Measurements from ENCODE around the gene PDSS2. TPM values are rescaled to one million over a fixed set of nuclear protein-coding genes. Genes with fewer than 3 reads are reported as not detected.

PDSS2 gene
- total and polyA plus RNA-seq, 2 donors (not counting 1 experiment from before 2014, with no cell fraction given), result 16.9 to 17.0 TPM

DNA sequence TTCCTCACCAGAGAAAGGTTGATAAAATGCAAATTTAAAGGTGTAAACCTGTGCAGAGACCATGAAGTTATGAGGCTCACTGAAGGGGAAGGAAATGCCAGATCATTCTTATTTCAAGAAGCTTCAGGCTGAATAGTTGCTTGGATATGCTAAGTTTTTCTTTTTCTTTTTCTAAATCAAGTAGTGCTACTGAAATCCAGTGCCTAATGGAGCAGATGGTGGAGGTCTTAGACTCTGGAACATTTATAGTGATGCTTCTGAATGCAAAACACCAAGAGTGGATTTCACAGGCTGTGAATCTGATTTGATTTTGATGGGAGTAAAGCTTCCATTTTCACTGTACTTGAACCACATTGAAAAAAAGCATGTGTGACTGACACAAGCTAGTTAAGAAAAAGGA is 192.8 kb downstream of the PDSS2 start:
- H3K27me3 Mint-ChIP-seq, result no peaks in the 10 kb centered on the region

DNA sequence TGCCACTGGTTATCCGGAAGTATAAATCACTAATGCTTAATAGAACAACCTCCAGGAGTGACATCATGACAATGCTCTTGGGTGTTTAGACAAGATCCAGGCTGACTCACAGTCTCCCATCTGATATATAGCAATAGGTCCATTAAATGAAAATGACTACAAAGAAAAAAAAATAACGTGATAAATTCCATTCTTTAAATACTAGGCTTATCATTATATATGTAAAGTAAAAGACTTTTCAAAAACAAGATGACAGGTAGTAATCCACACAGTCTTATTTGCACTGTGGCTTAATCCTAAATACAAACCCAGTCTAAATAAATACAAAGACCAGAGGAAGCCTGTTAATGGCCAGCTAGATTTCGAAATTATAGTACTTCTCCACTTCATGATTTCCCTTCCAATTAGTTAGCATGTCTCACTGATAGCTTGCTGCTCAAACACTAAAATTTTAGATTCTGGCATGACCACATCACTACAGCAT is 195.0 kb downstream of the PDSS2 start:
- no peak for DNase-seq
- POLR2A ChIA-PET, result no interaction called here
- Mint-ChIP-seq H3K4me3 (no peak overlapping the region), H3K27ac (no peak overlapping the region), H3K27me3 (no peaks in the 10 kb centered on the region), H3K4me1 (peaks cover 16% of the 10 kb centered on the region), H3K9me3 (ENCODE audit: insufficient read depth) (no peaks in the 10 kb centered on the region)
- no peak overlapping the region for H2AFZ ChIP-seq (ENCODE audit: insufficient read depth, low read depth, low read length, poor library complexity, severe bottlenecking)
- WGBS (ENCODE audit: insufficient coverage), result 89% methylated on average over 1 of the region's 3 CpGs
- no peak overlapping the region for H3K27ac ChIP-seq (ENCODE audit: low read length in 2 of 2)
- peaks cover 9 to 14% of the 10 kb centered on the region in 2 donors for H3K4me1 ChIP-seq (ENCODE audit: control insufficient read depth in 2 of 2, insufficient read depth in 2 of 2, low read length in 2 of 2)
- H3K27me3 ChIP-seq (replicated peaks in 1 of 4; ENCODE audit: control extremely low read depth in 1 of 4, control insufficient read depth in 3 of 4, insufficient read depth in 4 of 4, low read length in 3 of 4), result no peaks in the 10 kb centered on the region
- H3K79me2 ChIP-seq (ENCODE audit: control insufficient read depth, insufficient read depth, low read length), result no peaks in the 10 kb centered on the region
- H3K4me3 ChIP-seq (ENCODE audit: control extremely low read depth in 1 of 5, extremely low read depth in 1 of 5, insufficient read depth in 1 of 5, low read depth in 2 of 5, low read length in 4 of 5), result no peak overlapping the region
- no peak overlapping the region for H3K9ac ChIP-seq (ENCODE audit: low read length)
- TF ChIP-seq, protein P1, sequence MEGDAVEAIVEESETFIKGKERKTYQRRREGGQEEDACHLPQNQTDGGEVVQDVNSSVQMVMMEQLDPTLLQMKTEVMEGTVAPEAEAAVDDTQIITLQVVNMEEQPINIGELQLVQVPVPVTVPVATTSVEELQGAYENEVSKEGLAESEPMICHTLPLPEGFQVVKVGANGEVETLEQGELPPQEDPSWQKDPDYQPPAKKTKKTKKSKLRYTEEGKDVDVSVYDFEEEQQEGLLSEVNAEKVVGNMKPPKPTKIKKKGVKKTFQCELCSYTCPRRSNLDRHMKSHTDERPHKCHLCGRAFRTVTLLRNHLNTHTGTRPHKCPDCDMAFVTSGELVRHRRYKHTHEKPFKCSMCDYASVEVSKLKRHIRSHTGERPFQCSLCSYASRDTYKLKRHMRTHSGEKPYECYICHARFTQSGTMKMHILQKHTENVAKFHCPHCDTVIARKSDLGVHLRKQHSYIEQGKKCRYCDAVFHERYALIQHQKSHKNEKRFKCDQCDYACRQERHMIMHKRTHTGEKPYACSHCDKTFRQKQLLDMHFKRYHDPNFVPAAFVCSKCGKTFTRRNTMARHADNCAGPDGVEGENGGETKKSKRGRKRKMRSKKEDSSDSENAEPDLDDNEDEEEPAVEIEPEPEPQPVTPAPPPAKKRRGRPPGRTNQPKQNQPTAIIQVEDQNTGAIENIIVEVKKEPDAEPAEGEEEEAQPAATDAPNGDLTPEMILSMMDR (IDR thresholded peaks at IDR 0.05), result no peak
- no peak for TF ChIP-seq EZH2 (IDR thresholded peaks at IDR 0.05; ENCODE audit: borderline replicate concordance, insufficient read depth, low read depth, low read length, poor library complexity, severe bottlenecking)
- H4K20me1 ChIP-seq (ENCODE audit: control insufficient read depth, insufficient read depth, low read length, poor library complexity, severe bottlenecking), result no peaks in the 10 kb centered on the region
- H3K9me3 ChIP-seq (ENCODE audit: control extremely low read depth in 1 of 3, control insufficient read depth in 2 of 3, insufficient read depth in 1 of 3, low read length in 2 of 3), result no peaks in the 10 kb centered on the region
- CTCF ChIA-PET, result no interaction called here
- ATAC-seq (ENCODE audit: low read depth), result no peak
- H3K36me3 ChIP-seq (replicated peaks in 1 of 2; ENCODE audit: control extremely low read depth in 1 of 2, control insufficient read depth in 1 of 2, extremely low read depth in 1 of 2, insufficient read depth in 2 of 2, low read length in 1 of 2), result no peaks in the 10 kb centered on the region
- intact Hi-C loops (cut with micrococcal nuclease), result no loop called here
- H3K4me2 ChIP-seq (replicated peaks; ENCODE audit: low read depth, low read length, poor library complexity, severe bottlenecking), result no peak overlapping the region

More for the DNA sequence above, 192.8 kb downstream of the PDSS2 start:
- Mint-ChIP-seq H3K4me1 (peaks cover 16% of the 10 kb centered on the region), H3K9me3 (ENCODE audit: insufficient read depth) (no peaks in the 10 kb centered on the region), H3K4me3 (no peak overlapping the region), H3K27ac (no peak overlapping the region)
- H3K4me2 ChIP-seq (replicated peaks; ENCODE audit: low read depth, low read length, poor library complexity, severe bottlenecking), result no peak overlapping the region
- intact Hi-C loops (cut with micrococcal nuclease), result no loop called here
- ATAC-seq (ENCODE audit: low read depth) (no peak), DNase-seq (no peak)
- H4K20me1 ChIP-seq (ENCODE audit: control insufficient read depth, insufficient read depth, low read length, poor library complexity, severe bottlenecking), result no peaks in the 10 kb centered on the region
- H3K9ac ChIP-seq (ENCODE audit: low read length), result no peak overlapping the region
- H3K27ac ChIP-seq (ENCODE audit: low read length in 2 of 2), result no peak overlapping the region
- no peaks in the 10 kb centered on the region for H3K36me3 ChIP-seq (replicated peaks in 1 of 2; ENCODE audit: control extremely low read depth in 1 of 2, control insufficient read depth in 1 of 2, extremely low read depth in 1 of 2, insufficient read depth in 2 of 2, low read length in 1 of 2)
- TF ChIP-seq, protein P1 (IDR thresholded peaks at IDR 0.05), result no peak
- TF ChIP-seq EZH2 (IDR thresholded peaks at IDR 0.05; ENCODE audit: borderline replicate concordance, insufficient read depth, low read depth, low read length, poor library complexity, severe bottlenecking), result no peak
- H3K27me3 ChIP-seq (replicated peaks in 1 of 4; ENCODE audit: control extremely low read depth in 1 of 4, control insufficient read depth in 3 of 4, insufficient read depth in 4 of 4, low read length in 3 of 4), result no peaks in the 10 kb centered on the region
- no peaks in the 10 kb centered on the region for H3K79me2 ChIP-seq (ENCODE audit: control insufficient read depth, insufficient read depth, low read length)
- ChIA-PET CTCF (no interaction called here), POLR2A (no interaction called here)
- no peak overlapping the region for H2AFZ ChIP-seq (ENCODE audit: insufficient read depth, low read depth, low read length, poor library complexity, severe bottlenecking)
- no peaks in the 10 kb centered on the region for H3K9me3 ChIP-seq (ENCODE audit: control extremely low read depth in 1 of 3, control insufficient read depth in 2 of 3, insufficient read depth in 1 of 3, low read length in 2 of 3)
- no peak overlapping the region for H3K4me3 ChIP-seq (ENCODE audit: control extremely low read depth in 1 of 5, extremely low read depth in 1 of 5, insufficient read depth in 1 of 5, low read depth in 2 of 5, low read length in 4 of 5)
- H3K4me1 ChIP-seq (ENCODE audit: control insufficient read depth in 2 of 2, insufficient read depth in 2 of 2, low read length in 2 of 2), result peaks cover 9 to 14% of the 10 kb centered on the region in 2 donors

Measured in B cell (primary cell).